MM.1S (cell line): ENCODE data around the gene NPHP3.

Experiments
- DNase-seq: peaks from one replicate; pipeline ENCODE4 v3.0.0-alpha.2; 2015
- H2AFZ ChIP-seq: fragments of 300-600 bp; sonication (generic); 2 replicates; pipeline ENCODE4 v1.6.0; 2016; ENCODE audit warnings: antibody characterized with exemption, low read length
- H3F3A ChIP-seq: fragments of 300-600 bp; sonication (generic); 2 replicates; pipeline ENCODE4 v1.6.1; 2016; ENCODE audit warnings: mild to moderate bottlenecking, antibody characterized with exemption, low read length, moderate library complexity, mixed read lengths; ENCODE audit not compliant: insufficient read depth
- H3K27ac ChIP-seq: fragments of 300-600 bp; sonication (generic); 2 replicates; pipeline ENCODE4 v1.5.1; 2016; ENCODE audit warnings: mild to moderate bottlenecking, low read length
- H3K27me3 ChIP-seq: fragments of 300-600 bp; sonication (generic); replicated peaks from 2 replicates; pipeline ENCODE4 v1.6.0; 2016; ENCODE audit warnings: low read length; ENCODE audit not compliant: insufficient read depth
- H3K36me3 ChIP-seq: fragments of 300-600 bp; sonication (generic); replicated peaks from 2 replicates; pipeline ENCODE4 v1.6.1; 2016; ENCODE audit warnings: mild to moderate bottlenecking, low read length, mixed read lengths; ENCODE audit not compliant: insufficient read depth
- H3K4me1 ChIP-seq: fragments of 300-600 bp; sonication (generic); 2 replicates; pipeline ENCODE4 v1.6.1; 2016; ENCODE audit warnings: low read length, mixed read lengths
- H3K4me2 ChIP-seq: fragments of 300-600 bp; sonication (generic); 2 replicates; pipeline ENCODE4 v1.6.0; 2016; ENCODE audit warnings: low read depth, low read length
- H3K4me3 ChIP-seq: fragments of 300-600 bp; sonication (generic); 2 replicates; pipeline ENCODE4 v1.5.1; 2016; ENCODE audit warnings: low read length, mixed read lengths
- H3K79me2 ChIP-seq: fragments of 300-600 bp; sonication (generic); 2 replicates; pipeline ENCODE4 v1.6.1; 2016; ENCODE audit warnings: mixed run types, low read length, mixed read lengths
- H3K9ac ChIP-seq: fragments of 300-600 bp; sonication (generic); 2 replicates; pipeline ENCODE4 v1.6.1; 2016; ENCODE audit warnings: low read length, mixed read lengths
- H3K9me2 ChIP-seq: fragments of 300-600 bp; sonication (generic); replicated peaks from 2 replicates; pipeline ENCODE4 v1.6.1; 2016; ENCODE audit warnings: mild to moderate bottlenecking, low read length, mixed read lengths; ENCODE audit not compliant: insufficient read depth
- H3K9me3 ChIP-seq: fragments of 300-600 bp; sonication (generic); replicated peaks from 2 replicates; pipeline ENCODE4 v1.6.1; 2016; ENCODE audit warnings: mild to moderate bottlenecking, low read length, mixed read lengths; ENCODE audit not compliant: insufficient read depth
- H4K20me1 ChIP-seq: fragments of 300-600 bp; sonication (generic); 2 replicates; pipeline ENCODE4 v1.6.1; 2016; ENCODE audit warnings: mild to moderate bottlenecking, low read length, moderate library complexity, mixed read lengths; ENCODE audit not compliant: insufficient read depth
- CTCF ChIP-seq: fragments of 300-600 bp; sonication (generic); IDR thresholded peaks from 2 replicates; pipeline ENCODE4 v1.5.1; 2016; ENCODE audit warnings: antibody characterized with exemption, low read length, mixed read lengths
- EZH2 ChIP-seq: fragments of 300-600 bp; sonication (generic); optimal IDR thresholded peaks from 2 replicates; pipeline ENCODE3; 2017; ENCODE audit warnings: low read depth, mild to moderate bottlenecking, antibody characterized with exemption, low read length, mixed read lengths
- EZH2phosphoT487 ChIP-seq: fragments of 300-600 bp; sonication (generic); IDR thresholded peaks from 2 replicates; pipeline ENCODE4 v1.6.1; 2018; ENCODE audit warnings: antibody characterized with exemption, low read length

Gene NPHP3

GRCh38 chr3:132722165-132723023 lies at the start of gene NPHP3:
Gene NPHP3 (minus strand): TSS chr3:132722409. CDS start chr3:132722355, 54 bp downstream.
- Histone ChIP-seq H3K27me3 (no peaks in the 10 kb centered on the region), H3F3A (no peaks in the 10 kb centered on the region), H3K9me3 (no peaks in the 10 kb centered on the region), H3K9me2 (no peaks in the 10 kb centered on the region), H4K20me1 (no peaks in the 10 kb centered on the region), H3K4me1 (peaks cover 3% of the 10 kb centered on the region; the same call in 1 of the 2 replicates), H2AFZ (peak within 1 kb of the TSS; percentile 100), H3K4me2 (peak within 1 kb of the TSS; percentile 88), H3K27ac (no peak within 1 kb of the TSS), H3K4me3 (peak within 1 kb of the TSS; percentile 91), H3K36me3 (no peaks in the 10 kb centered on the region), H3K79me2 (peaks cover 14% of the 10 kb centered on the region), H3K9ac (peak within 1 kb of the TSS; percentile 58)
- TF ChIP-seq EZH2 (no peak), EZH2phosphoT487 (no peak), CTCF (no peak)
- DNase-seq = peak; percentile 89

GRCh38 chr3:132758740-132759139 lies 36.5 kb upstream of the NPHP3 start:
- H3K27ac ChIP-seq = no peak overlapping the region
- H3K79me2 ChIP-seq = no peaks in the 10 kb centered on the region
- H3K36me3 ChIP-seq = no peaks in the 10 kb centered on the region
- H3K9me3 ChIP-seq = no peaks in the 10 kb centered on the region
- TF ChIP-seq EZH2phosphoT487 (no peak), EZH2 (no peak), CTCF (no peak)
- H3K27me3 ChIP-seq = no peaks in the 10 kb centered on the region
- H3K9me2 ChIP-seq = no peaks in the 10 kb centered on the region
- H4K20me1 ChIP-seq = no peaks in the 10 kb centered on the region
- H3F3A ChIP-seq = no peaks in the 10 kb centered on the region
- no peak overlapping the region for H3K9ac ChIP-seq
- H3K4me2 ChIP-seq = no peak overlapping the region
- no peak overlapping the region for H3K4me3 ChIP-seq
- DNase-seq = no peak
- H2AFZ ChIP-seq = no peak overlapping the region
- H3K4me1 ChIP-seq = no peaks in the 10 kb centered on the region

GRCh38 chr3:132756108-132756650 lies 34.0 kb upstream of the NPHP3 start:
- Histone ChIP-seq H3K79me2 (no peaks in the 10 kb centered on the region), H2AFZ (no peak overlapping the region), H3K4me3 (no peak overlapping the region), H4K20me1 (no peaks in the 10 kb centered on the region), H3K36me3 (no peaks in the 10 kb centered on the region), H3K9me2 (no peaks in the 10 kb centered on the region), H3K27ac (no peak overlapping the region), H3K9me3 (no peaks in the 10 kb centered on the region), H3K4me1 (no peaks in the 10 kb centered on the region), H3K9ac (no peak overlapping the region), H3F3A (no peaks in the 10 kb centered on the region), H3K27me3 (no peaks in the 10 kb centered on the region), H3K4me2 (no peak overlapping the region)
- TF ChIP-seq CTCF (no peak), EZH2phosphoT487 (no peak), EZH2 (no peak)
- DNase-seq = no peak
